Stimulated activated CD4-positive, alpha-beta T cell treated with anti-CD3 and anti-CD28 coated beads, Interleukin-4, amount 100 ng/mL, for 1 hour (primary cell): ENCODE data around the gene SLC12A7.
"Not testable (repeated sequence)": the region's sequence is repeated elsewhere in the genome, so short reads cannot be mapped to it uniquely, and the experiment has no call there.

Experiments
- DNase-seq: peaks from one replicate; pipeline ENCODE4 v3.0.0-alpha.2; 2020

Gene SLC12A7

DNA sequence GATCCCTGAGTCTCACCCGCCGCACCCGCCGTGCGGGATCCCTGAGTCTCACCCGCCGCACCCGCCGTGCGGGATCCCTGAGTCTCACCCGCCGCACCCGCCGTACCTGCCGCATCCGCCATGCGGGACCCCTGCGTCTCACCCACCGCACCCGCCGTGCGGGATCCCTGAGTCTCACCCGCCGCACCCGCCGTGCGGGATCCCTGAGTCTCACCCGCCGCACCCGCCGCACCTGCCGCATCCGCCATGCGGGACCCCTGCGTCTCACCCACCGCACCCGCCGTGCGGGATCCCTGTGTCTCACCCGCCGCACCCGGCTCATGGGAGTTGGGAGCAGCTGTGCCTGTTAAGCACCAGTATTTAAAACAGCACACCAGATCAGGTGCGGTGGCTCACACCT, 50.6 kb downstream of the SLC12A7 start:
- DNase-seq, result not testable (repeated sequence)

DNA sequence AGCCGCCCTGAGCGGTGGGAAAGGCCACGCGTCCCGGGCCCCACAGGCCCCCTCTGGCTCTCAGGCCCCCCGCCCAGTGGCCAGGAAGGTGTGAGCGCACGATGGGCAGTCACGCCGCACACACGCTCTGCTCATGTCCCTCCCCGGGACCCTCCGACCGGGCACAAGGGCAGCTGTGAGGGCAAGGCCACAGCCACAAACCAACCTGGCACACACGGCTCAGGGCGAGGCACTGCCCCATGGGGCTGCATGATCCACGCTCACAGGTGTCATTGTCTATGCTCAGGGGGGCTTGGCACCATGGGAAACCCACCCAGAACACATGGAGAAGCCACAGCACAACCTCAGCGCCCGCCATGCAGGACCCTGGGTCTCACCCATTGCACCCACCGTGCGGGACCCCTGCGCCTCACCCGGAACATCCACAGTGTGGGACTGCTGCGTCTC, 51.3 kb downstream of the SLC12A7 start:
- no peak for DNase-seq

DNA sequence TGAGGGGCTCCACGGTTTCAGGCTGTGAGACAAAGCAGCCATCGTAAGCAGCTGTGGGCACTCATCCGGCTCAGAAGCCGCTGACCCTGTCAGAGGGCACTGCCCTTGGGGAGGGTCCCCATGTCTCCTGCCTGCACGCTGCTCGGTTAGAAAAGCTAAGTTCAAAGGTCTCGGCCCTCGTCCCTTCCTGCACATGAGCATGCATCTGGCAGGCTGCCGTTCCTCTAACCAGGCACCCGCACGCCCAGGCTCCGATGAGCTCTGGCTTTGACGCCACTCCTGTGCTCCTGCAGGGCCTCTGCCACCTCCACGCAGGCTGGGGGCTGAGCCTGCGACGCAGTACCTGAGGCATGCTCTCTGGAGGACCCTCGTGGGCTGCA, 52.0 kb downstream of the SLC12A7 start:
- DNase-seq, result no peak

DNA sequence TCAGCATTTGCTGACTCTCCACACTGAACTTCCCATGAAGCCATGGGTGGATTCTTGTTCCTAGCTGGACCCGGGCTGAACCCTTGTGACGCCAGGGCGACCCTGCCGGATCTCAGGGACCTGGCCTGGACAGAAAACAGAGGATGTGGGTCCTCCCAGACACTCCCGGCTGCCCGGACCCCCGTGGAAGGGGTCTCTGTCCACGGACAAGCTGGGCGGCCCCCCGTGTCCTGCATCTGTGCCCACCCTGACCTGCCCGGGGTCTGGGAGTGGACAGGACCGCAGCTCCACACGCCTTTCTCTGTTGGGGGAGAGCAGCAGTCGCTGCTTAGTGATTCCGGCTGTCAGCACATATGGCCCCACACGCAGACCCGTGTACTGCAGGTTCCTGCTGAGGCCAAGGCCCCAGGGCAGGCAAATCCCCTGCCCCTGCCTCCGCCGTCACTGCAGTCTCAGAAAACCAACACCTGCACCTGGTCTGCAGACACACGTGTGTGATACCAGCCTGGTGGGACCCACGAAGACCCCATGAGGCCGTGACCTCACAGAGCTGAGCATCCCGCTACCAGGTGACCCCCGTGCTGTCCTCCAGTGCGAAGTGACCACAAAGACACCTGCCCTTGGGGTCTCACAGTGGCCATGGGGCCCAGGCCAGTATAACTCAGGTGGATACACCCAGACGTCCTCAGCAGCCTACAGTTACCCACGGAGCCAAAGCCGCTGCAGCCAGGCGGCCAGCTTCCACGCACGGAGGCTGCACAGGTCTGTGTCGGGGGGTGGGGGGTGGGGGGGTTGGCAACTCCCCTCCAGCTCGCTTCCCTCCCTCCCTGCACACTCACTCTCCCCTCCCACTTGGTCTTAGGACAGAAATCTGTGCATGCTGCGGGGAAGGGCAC, 52.6 kb downstream of the SLC12A7 start:
- no peak for DNase-seq

DNA sequence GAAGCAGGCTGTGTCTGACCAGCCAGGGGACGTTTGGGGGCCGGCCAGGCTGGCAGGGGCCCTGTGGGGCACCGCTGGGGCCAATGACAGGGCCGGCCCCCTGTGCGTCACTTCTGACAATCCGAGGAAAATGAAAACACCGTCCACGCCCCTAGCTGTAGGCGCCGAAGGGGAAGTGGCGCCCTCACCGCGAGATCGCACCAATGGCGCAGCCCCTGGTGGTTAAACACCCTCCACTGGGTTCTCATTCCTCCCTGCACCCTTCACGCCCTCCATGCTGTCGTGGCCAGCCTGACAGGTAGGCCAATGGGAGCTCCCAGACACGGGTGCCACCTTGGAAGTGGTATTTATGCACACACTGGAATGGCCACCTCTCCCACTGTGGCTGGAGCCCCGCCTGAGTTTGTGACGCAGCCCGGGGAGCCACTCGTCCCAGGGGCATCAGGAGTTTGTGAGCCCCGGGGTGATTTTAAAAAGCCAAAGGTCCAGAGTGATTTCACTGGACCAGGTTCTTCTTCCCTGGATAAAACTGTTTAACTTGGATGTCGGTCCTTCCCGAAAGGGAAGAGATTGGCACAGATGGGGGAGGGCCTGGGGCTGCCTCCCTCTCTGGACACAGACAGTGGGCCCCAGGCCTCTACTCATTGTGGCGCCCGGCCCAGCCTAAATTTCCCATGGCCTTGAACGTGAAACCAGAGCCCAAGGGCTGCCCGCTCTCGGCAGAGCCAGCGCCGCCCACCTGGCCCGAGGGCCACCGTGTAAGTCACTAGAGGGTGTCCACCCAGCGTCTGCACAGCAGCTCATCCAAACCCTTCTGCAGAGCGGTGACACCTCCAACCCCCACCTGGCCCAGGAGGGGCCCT, 53.5 kb downstream of the SLC12A7 start:
- DNase-seq, result no peak

DNA sequence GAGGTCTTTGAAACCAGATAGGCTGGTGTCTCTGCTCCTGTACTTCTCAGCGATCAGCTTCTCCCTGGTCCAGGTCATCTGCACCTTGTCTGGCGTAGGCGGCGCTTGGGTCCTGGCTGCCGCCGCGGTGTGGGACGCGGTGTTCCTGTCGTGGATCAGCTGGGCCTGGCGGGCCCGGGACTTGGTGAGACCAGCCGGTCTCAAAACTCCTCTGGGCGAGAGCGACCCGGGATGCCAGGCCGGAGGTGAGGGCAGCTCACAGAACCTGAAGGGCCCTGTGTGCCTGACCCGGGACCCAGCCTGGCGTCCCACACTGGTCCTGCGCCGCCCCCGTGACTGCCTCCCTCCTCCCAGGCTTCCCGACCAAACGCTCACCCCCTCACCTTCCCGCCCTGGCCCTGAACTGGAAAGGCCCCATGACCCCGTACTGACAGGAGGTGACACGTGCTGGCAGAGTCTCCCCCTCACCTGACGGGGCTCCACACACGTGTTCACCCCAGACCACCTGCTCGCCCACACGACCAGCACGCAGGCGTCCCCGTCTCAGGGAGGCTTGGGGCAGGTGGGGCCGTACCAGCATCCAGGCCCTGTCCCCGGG, 54.3 kb downstream of the SLC12A7 start:
- DNase-seq, result no peak

DNA sequence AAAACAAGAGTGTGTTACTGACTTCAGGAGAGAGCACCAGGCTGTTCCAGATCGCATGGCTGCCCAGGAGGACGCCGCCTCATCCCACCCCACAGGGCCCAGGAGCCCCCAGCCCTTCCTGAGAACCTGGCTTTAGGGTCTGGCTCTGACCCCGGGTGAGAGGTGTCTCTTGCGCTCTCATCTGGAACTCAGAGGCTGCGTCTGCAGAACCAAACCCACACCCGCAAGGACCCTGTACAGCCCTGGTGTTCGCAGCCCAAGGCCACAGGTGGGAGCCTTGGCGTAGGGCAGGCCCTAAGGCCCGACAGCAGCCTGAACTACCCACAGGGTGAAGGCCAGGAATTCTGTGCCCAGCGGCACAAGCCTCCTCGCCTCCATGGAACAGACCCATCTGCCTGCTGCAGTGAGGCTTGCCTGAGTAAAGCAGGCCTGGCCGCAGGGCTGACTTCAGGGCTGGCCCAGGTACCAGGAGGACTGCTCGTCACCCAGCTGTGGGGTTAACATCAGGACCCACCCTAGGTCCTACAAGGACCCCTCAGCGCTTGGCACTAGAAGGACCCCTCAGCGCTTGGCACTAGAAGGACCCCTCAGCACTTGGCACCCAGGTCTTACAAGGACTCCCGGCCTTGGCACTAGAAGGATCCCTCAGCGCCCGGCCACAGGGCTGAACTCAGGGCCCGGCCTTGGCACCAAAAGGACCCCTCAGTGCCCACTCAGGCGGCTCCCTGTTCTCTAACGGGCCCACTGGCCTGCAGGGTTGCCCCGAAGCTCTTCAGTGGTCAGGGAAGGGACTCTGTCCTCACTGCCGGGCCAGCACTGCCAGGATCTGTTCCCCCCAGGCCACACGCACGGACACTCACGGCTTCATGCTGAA, 55.0 kb downstream of the SLC12A7 start:
- no peak for DNase-seq

DNA sequence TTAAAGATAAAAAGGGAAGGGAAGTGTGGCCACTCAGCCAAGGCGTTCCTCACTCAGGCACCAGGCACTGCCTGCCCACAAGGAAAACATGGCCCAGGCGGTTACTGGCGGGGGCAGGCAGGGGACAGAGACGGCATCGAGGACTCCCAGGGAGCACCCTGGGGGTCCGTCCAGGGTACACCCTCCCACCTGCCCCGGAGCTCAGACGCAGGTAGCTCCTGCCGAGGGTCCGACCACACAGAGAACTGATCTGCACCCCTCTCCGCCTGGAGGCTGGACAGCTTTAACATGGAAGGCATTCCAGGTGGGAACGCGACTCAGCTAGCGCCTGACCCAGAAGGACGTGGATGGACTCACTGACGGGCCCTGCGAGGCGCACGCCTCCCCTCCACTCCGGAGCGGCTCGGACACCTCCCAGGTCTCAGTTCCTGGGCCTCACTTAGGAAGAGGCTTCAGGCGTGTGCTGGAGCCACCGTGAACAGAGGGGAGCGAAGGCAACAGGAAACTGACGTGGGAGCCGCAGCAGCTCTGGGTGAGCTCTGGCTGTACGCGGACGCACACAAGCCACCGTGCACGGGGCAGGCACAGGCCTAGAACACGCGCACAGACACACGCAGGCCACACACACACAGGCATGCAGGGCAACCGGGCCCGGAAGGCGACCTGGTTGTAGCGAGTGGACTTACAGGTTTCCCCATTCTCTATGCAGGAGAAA, 55.8 kb downstream of the SLC12A7 start:
- no peak for DNase-seq

DNA sequence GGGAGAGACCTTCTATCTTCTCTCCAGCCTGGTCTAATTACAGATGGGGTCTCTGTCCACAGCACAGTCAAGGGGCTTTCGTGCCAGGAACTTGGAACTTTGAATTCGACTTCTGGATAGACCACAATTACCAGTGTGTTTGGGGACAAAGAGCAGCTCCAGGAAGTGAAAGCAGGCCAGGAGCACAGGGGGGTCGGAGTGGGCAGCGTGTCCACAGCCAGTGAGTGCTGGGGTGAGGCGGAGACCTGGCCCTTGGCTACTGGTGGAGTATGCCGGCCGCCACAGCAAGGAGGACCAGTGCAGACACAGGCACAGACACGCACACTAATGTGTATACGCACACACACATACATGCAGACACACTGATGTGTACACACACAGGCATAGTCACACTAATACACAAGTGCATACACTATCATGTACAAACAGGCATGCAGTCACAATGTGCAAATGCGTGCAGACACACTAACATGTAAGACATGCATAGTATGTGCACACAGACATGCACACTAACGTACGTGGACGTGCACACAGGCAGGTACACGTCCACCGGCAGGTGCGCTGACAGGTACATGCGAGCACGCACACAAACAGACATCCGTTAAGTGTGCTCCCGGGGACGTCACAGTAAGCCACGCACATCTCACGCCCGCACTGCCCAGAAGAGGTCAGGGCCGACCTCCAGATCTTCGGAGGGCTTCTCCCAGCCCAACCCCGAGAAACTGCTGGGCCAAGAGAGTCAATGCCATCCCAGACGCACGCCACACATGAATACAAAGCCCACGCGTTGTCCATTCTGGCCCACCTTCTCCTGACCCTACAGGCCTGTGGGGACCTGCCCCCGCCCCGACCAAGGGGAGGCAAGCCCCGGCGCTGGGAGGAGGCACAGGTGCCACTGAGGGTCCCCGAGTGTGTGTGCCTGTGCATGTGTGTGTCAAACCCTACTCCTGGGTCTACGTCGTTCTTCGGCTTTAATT, 56.8 kb downstream of the SLC12A7 start:
- no peak for DNase-seq

DNA sequence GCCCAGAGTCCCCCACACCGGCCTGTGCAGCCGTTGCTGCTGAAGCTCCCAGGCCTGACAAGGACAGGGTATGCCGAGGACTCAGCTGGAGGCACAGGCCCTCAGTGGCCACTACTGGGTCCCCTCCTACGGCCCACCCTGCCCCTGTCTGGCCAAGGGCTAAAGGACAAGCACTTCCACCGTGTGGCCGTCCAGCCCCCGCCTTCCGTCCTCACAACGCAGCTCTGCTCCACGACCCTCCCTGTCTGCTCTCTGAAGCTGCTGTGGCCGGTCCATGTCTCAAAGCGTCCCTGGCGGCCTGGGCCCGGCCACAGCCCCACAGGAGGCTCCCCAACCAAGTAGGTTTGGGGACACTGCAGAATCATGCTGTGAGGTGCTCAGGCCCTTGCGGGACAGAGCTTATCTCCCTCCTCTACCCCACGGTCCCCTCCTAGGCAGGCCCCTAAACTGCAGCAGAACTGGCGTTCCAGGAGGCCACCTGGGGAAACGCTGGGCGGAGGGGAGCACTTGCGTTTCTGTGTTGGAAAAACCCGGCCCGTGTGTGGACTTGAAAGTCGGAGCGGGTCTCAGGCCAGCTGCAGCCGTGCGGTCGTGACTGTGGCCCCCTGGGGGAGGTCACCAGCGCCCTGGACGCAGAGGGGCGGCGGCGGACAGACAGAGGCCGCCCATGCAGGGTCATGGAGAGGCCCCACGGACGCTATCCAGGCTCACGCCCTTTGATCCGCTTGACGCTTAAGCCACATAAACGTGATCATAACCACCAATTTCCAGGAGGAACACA, 57.7 kb downstream of the SLC12A7 start:
- DNase-seq, result no peak

DNA sequence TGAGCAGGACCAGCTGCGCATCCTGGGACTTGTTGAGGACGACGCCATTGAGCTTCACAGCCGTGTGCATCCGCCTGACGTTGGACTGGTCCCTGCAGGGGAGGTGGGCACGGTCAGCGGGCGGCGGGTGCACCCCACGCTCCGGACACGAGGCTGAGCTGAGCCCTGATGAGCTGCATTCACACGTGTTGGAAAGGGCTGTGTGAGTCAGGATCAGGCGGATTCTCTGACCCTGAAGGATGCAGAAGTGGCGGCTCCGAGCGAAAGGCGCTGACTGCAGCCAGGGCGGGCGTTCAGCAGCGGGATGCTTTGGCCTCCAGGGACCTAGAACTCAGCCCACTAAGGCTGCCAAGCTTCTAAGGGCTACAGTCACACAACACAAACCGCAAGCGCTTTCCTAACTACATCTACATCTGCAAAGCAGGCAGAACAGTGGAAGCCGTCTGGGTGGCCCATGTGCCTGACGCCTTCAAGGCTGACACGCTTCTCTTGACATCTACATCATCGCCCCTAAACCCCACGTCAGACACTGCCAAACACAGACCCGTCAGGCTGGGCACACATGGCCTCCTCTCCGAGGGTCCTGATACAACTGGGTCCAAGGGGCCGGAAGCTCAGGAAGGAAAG, 58.4 kb downstream of the SLC12A7 start:
- no peak for DNase-seq

DNA sequence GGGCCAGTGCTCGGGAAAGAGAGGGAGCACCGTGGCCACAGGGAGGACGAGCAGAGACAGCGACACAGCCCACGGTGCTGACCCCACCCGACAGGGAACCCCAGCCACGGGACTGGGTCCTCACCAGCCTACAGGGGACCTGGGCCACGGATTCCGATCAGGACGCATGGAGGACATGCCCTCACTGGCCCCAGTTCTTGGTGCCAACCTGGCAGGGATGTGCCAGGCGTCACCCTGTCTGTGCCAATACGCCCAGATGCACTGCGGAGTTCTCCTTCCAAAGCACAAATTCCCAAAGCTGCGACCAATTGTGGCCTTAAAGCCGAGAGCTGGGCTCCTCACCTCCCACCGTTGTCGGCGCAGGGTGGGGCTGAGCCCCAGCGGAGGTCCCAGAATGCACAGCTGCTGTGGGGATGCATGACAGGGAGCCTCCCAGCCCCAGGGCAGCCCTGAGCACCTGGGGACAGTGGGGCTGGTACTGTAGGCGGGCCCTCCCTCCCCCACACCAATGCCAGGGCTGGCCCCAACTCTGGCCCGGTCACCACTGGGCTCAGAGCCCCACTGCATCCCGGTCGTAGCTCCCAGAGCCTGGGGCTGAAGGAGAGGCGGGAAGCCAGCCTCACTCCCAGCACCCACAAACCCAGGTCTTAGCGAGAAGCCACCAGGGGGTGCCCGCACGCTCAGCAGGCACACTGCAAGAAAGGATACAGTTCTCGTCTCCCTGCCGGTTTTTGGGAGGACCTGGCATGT, 59.0 kb downstream of the SLC12A7 start:
- DNase-seq, result no peak

DNA sequence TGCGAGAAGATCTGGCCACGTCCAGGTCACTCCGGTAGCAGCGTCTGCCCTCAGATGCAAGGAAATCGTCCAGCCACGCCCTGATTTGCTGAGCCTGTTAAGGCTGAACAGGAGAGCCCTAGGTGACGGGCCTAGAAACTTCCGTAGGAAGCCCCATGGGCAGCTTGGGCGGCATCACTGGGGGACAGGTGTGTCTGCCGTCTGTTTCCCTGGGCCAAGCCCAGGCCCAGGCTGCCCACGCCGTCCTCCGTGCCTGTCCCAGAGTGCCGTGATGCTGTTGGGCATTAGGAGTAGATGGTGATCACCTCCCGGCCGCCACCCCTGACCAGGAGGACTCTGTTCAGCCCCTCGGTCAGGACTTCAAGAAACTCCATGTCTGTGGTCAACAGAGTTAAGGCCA, 59.8 kb downstream of the SLC12A7 start:
- no peak for DNase-seq

DNA sequence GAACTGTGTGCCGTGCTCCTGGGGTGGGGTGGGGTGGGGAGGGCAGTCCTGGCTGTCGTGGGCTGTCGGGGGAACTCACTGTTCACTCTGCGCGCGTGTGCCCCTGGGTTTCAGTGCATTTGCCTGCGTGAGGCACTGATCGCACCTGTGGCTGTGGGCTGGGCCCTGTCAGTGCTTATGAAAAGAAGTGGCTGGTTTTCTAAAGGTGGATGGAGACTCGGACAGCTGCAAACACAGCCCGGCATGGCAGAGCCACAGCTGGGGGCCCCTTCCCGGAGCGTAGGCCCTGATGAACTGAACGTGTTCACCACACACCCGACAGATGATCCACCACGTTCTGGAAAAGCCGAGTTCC, 60.5 kb downstream of the SLC12A7 start:
- DNase-seq, result no peak

DNA sequence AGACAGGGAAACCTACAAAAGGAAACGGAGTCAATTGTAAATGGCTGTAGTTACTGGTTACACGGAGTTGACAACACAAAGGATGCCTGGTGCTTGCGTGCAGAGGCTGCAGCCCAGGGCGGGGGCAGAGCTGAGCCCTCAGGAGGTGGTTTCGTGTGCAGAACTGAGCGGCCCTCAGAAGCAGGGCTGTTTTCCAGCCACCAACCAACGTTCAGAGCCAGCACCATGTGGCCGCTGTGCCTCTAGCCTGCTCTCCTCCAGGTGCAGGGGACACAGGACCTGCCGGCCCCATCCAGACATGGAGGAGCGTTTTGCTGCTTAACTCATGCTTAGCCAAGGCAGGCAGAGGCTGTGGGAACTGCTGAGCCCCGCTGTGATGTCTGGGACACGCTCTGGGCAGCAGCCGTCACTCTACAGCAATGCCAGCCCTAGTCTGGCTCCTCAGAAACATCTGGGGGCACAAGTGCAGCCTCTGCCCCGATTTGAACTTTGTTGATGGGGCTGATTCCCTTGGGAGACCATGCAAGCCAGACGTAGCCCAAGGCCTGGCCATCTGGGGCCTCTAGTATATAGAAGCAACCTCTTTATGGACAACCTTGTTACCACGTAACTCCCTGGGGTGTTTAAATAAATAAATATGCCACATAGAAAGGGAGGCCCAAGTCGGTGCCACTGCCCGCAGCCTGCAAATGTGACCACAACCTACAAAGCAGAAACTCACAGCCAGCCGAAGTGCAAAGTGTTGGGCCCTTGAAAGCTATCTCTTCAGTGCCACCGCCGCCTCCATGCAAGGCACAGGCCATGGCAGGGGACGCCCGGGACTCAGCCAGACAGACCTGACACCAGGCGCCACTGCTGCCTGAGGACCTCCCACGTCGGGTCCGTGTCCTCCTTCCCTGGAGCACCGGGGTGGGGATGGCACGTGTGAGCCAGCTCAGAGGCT, 61.2 kb downstream of the SLC12A7 start:
- no peak for DNase-seq

DNA sequence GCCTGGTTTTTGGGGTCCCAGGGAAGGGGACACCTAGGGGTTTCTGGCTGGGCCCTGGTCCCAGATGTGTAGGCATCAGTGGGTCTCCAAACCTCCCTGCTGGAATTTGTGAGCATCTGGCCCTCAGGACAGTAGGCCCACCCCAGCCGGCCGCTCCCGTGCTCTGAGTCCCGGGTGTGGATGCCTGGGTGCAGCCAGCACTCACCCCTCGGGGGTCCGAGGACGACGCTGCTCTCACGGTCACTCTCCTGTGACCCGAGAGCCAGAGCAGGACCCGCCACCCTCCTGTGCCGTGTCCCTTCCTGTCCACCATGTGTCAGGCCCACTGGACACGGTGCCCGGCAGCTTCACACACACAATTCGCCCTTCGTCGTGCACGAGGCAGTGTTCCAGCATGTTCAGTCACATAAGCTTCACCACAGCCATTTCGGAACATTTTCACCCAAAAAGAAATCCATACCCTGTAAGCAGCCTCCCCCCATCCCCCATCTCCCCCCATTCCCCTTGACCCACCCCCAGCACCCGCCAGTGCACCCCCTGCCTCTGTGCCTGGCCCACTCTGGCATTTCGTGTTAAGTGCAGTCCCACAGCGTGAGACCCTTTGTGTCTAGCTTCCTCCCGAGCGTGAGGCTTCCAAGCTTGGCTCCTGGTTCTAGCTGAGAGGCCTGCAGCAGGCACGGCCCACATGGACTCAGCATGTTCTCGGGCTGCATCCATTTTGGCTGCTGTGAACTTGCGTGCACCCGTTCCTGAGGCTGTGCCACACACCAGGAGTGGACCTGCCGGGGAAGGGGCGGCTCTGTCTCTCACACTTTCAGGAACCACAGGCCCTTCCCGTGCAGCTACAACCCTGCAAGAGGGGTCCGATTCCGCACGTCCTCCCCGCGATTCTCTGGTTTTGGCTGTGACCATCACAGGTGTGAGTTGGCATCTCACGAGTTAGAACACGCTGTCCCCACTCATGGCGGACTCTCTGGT, 62.7 kb downstream of the SLC12A7 start:
- no peak for DNase-seq
